ENCODE measurements around the gene MAML2.

GRCh38 chr11:96279018-96279895, 63.7 kb downstream of the MAML2 start:
- TF ChIP-seq POLR2AphosphoS5 (IDR thresholded peaks at IDR 0.05) = no peak
- TF ChIP-seq CTCF (IDR thresholded peaks at IDR 0.05) = no peak
- no peak for TF ChIP-seq POLR2A (IDR thresholded peaks at IDR 0.05)
